HEK293T (cell line): Measurements from ENCODE around the gene C5AR1.
"Not testable (repeated sequence)": the region's sequence is repeated elsewhere in the genome, so short reads cannot be mapped to it uniquely, and the experiment has no call there.

Experiments used
- CTCF ChIA-PET: fragments of 350-600 bp; formaldehyde crosslinking; extraction: SDS; loops from one replicate; lab custom pipeline; 2021; ENCODE audit warnings: antibody characterized with exemption, inconsistent platforms; lab: Yijun Ruan, JAX
- POLR2A ChIA-PET: fragments of 350-600 bp; formaldehyde crosslinking; extraction: SDS; loops from one replicate; lab custom pipeline; 2020; ENCODE audit warnings: antibody characterized with exemption, inconsistent platforms; lab: Yijun Ruan, JAX
- DNase-seq: peaks from one replicate; pipeline ENCODE4 v3.0.0; 2012; ENCODE audit warnings: mixed read lengths; ENCODE audit errors: extremely low spot score
- ARNT ChIP-seq: fragments of 450-650 bp; IDR thresholded peaks from 2 replicates; pipeline ENCODE4 v1.6.1; 2017; ENCODE audit warnings: mild to moderate bottlenecking
- BHLHE40 ChIP-seq: fragments of 450-650 bp; IDR thresholded peaks from 2 replicates; pipeline ENCODE4 v1.6.1; 2016; ENCODE audit warnings: mild to moderate bottlenecking, moderate library complexity, borderline replicate concordance
- CTBP1 ChIP-seq: fragments of 450-650 bp; IDR thresholded peaks from 2 replicates; pipeline ENCODE4 v1.6.1; 2016; ENCODE audit warnings: borderline replicate concordance
- ELF4 ChIP-seq: fragments of 450-650 bp; IDR thresholded peaks from 2 replicates; pipeline ENCODE4 v1.6.1; 2017; ENCODE audit warnings: antibody characterized with exemption
- FOXA1 ChIP-seq: fragments of 450-650 bp; IDR thresholded peaks from 2 replicates; pipeline ENCODE4 v1.6.1; 2016; ENCODE audit warnings: mild to moderate bottlenecking
- FOXK2 ChIP-seq: fragments of 450-650 bp; IDR thresholded peaks from 2 replicates; pipeline ENCODE4 v1.6.1; 2016; ENCODE audit warnings: mild to moderate bottlenecking
- FOXM1 ChIP-seq: fragments of 450-650 bp; IDR thresholded peaks from 2 replicates; pipeline ENCODE4 v1.6.1; 2017; ENCODE audit warnings: mild to moderate bottlenecking, borderline replicate concordance
- HDGF ChIP-seq: fragments of 450-650 bp; IDR thresholded peaks from 2 replicates; pipeline ENCODE4 v1.6.1; 2017; ENCODE audit warnings: antibody characterized with exemption, borderline replicate concordance
- L3MBTL2 ChIP-seq: fragments of 450-650 bp; conservative IDR thresholded peaks from 2 replicates; pipeline ENCODE4 v1.6.1; 2016; ENCODE audit warnings: mild to moderate bottlenecking
- LEF1 ChIP-seq: fragments of 450-650 bp; IDR thresholded peaks from 2 replicates; pipeline ENCODE4 v1.6.1; 2017; ENCODE audit warnings: mild to moderate bottlenecking, borderline replicate concordance
- NFRKB ChIP-seq: fragments of 450-650 bp; IDR thresholded peaks from 2 replicates; pipeline ENCODE4 v1.6.1; 2016; ENCODE audit warnings: mild to moderate bottlenecking, moderate library complexity
- SP1 ChIP-seq: fragments of 450-650 bp; IDR thresholded peaks from 2 replicates; pipeline ENCODE4 v1.6.1; 2017
- SUZ12 ChIP-seq: fragments of 450-650 bp; IDR thresholded peaks from 2 replicates; pipeline ENCODE4 v1.6.1; 2016; ENCODE audit warnings: mild to moderate bottlenecking
- TARDBP ChIP-seq: fragments of 450-650 bp; IDR thresholded peaks from 2 replicates; pipeline ENCODE4 v1.6.1; 2016
- ZNF384 ChIP-seq: fragments of 450-650 bp; IDR thresholded peaks from 2 replicates; pipeline ENCODE4 v1.6.1; 2016
- TF ChIP-seq, protein P1 (sequence below): fragments of 450-650 bp; IDR thresholded peaks from 2 replicates; pipeline ENCODE4 v1.6.1; 2016

The C5AR1 gene

DNA sequence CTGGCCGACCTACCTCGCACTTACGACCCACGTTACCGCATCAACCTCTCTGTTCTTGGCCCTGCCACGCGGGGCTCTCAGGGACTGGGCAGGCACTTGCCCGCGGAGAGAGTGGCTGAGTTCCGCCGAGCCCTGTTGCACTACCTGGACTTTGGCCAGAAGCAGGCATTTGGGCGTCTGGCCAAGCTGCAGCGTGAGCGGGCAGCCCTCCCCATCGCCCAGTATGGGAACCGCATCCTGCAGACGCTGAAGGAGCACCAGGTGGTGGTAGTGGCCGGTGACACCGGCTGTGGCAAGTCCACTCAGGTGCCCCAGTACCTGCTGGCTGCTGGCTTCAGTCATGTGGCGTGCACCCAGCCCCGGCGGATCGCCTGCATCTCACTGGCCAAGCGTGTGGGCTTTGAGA lies 43.6 kb downstream of the C5AR1 start:
- DNase-seq: no peak
- TF ChIP-seq L3MBTL2 (no peak), FOXK2 (no peak)
- ChIA-PET POLR2A (no interaction called here), CTCF (interaction anchor here (0.5 kb wide), 1 partner anchor 9 kb away, joined by 3 read pairs; no protein-coding TSS in a partner anchor)

DNA sequence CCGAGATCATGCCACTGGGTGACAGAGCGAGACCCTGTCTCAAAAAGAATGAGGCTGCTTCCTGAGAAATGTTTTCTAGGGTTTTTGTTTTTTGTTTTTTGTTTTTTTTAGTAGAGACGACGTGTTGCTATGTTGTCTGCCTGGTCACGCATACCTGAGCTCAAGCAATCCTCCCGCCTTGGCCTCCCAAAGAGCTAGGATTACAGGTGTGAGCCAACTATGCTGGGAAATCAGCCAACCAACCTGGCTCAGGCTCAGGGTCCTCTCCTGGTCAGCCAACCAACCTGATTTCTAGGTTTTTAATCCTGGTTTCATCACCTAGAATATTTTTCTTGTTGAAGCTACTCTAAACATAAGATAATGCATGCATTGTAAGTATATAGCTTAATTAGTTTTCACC lies 47.2 kb downstream of the C5AR1 start:
- CTCF ChIA-PET: no interaction called here
- DNase-seq: no peak
- TF ChIP-seq SP1: no peak
- POLR2A ChIA-PET: interaction anchor here (1.1 kb wide), 1 partner anchor 8 kb away, joined by 3 read pairs; no protein-coding TSS in a partner anchor

DNA sequence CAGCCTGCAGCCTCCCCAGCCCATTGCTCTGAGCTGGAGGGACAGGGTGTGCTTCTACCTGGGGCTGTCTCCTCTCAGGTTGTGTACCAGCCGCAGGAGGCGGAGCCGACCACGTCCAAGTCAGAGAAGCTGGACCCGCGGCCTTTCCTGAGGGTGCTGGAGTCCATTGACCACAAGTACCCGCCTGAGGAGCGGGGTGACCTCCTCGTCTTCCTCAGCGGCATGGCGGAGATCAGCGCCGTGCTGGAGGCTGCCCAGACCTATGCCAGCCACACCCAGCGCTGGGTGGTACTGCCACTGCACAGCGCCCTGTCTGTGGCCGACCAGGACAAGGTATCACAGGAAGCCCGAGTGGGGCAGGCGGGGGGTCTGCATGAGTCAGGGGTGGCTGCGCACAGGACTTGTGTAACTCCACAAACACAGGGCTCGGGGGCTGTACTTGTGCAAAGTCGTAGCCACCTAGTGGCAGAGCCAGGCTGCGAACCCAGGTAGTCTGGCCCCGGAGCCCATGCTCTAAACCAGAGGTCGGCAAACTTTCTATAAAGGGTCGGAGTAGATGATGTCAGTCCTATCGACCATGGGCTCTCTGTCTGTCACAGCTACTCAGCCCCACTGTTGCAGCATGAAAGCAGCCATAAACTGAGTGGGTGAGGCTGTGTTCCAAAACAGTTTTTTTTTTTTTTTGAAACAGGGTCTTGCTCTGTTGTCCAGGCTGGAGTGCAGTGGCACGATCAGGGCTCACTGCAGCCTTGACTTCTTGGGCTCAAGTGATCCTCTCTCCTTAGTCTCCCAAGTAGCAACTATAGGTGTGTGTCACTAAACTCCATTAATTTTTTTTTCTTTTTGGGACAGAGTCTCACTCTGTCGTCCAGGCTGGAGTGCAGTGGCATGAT lies 48.4 kb downstream of the C5AR1 start:
- TF ChIP-seq L3MBTL2 (no peak), TARDBP (no peak)
- no peak for DNase-seq
- ChIA-PET CTCF (interaction anchor here (0.5 to 1.6 kb wide), 3 partner anchors 9 to 60 kb away, joined by 3 to 6 read pairs (median 5); partner anchors contain the start of gene DHX34), POLR2A (interaction anchor here (1.1 kb wide), 1 partner anchor 10 kb away, joined by 3 read pairs; no protein-coding TSS in a partner anchor)

DNA sequence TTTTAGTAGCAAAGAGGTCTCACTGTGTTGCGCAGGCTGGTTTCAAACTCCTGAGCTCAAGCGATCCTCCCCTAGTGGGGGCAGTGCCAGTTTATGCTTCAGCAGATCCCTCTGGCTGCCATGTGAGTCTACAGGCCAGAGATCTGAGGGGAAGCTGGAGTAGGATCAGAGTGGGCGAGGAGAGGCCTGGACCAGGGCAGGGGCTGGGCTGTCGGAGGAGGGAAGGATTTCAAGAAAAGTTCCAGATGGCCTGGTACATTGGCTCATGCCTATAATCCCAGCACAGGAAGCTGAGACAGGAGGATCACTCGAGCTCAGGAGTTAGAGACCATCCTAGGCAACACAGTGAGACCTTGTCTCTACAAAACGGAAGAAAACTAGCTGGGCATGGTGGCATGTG lies 49.3 kb downstream of the C5AR1 start:
- CTCF ChIA-PET: interaction anchor here (0.9 to 1.6 kb wide), 2 partner anchors 10 to 32 kb away, joined by 4 to 6 read pairs; partner anchors contain the start of gene DHX34
- POLR2A ChIA-PET: interaction anchor here (0.9 kb wide), 1 partner anchor 10 kb away, joined by 4 read pairs; the partner anchor contains the start of gene DHX34
- TF ChIP-seq FOXM1 (no peak), SP1 (no peak)
- no peak for DNase-seq

DNA sequence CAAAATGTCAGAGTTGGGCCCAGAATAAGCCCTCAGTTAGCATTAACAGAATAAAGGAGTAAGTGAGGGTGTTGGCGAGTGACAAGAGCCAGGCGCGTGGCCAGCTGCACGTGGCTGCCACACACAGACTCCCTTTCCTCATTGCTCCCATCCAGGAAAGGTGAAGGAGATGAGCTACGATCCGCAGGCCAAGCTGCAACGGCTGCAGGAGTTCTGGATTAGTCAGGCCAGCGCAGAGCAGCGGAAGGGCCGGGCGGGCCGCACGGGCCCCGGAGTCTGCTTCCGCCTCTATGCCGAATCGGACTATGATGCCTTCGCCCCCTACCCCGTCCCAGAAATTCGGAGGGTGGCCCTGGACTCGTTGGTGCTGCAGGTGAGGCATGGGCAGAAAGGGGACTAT lies 52.7 kb downstream of the C5AR1 start:
- no peak for TF ChIP-seq NFRKB
- TF ChIP-seq FOXA1: no peak
- no peak for TF ChIP-seq TARDBP
- no peak for TF ChIP-seq L3MBTL2
- no peak for TF ChIP-seq FOXM1
- no peak for TF ChIP-seq SUZ12
- TF ChIP-seq SP1: no peak
- no peak for TF ChIP-seq HDGF
- TF ChIP-seq ARNT: no peak
- no peak for TF ChIP-seq FOXK2
- TF ChIP-seq ZNF384: no peak
- no peak for TF ChIP-seq BHLHE40
- TF ChIP-seq LEF1: no peak
- TF ChIP-seq, protein P1, sequence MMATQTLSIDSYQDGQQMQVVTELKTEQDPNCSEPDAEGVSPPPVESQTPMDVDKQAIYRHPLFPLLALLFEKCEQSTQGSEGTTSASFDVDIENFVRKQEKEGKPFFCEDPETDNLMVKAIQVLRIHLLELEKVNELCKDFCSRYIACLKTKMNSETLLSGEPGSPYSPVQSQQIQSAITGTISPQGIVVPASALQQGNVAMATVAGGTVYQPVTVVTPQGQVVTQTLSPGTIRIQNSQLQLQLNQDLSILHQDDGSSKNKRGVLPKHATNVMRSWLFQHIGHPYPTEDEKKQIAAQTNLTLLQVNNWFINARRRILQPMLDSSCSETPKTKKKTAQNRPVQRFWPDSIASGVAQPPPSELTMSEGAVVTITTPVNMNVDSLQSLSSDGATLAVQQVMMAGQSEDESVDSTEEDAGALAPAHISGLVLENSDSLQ: no peak
- no peak for TF ChIP-seq CTBP1
- TF ChIP-seq ELF4: no peak
- ChIA-PET CTCF (interaction anchor here (0.7 to 1.0 kb wide), 2 partner anchors 9 to 17 kb away, joined by 3 read pairs; no protein-coding TSS in a partner anchor), POLR2A (interaction anchor here (0.9 kb wide), 1 partner anchor 12 kb away, joined by 3 read pairs; no protein-coding TSS in a partner anchor)
- DNase-seq: no peak

DNA sequence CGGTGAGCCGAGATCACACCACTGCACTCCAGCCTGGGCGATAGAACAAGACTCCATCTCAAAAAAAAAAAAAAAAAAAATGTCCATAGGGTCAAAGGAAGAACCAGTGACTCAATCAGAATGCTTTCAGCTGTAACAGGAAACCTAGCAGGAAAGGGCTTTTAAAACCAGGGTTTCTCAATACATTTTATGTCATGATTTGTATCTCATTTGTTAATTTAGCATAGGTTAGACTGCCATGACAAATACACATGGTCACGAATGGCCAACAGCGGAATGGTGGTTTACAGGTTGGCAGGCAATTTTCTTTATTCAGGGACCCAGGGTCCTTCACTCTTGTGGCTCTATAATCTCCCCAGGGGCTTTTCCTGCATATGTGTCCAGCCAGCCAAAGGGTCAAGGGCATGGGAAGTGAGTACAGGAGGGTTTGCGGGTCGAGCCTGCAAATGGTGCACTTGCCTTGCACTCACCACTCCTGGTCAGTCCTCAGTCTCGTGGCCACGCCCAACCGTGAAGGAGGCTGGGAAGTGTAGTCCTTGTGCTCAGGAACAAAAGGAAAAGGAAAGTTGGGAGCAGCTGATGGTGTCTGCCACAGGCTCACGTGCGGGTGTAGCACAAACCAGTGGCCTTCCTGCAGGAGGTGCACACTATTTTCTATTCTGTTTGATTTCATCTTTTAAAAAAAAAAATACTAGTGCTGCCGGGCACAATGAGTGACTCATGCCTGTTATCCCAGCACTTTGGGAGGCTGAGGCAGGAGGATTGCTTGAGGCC lies 54.3 kb downstream of the C5AR1 start:
- ChIA-PET CTCF (no interaction called here), POLR2A (no interaction called here)
- TF ChIP-seq CTBP1 (no peak), BHLHE40 (no peak), L3MBTL2 (no peak), ARNT (no peak), FOXA1 (no peak), NFRKB (no peak), ELF4 (no peak), HDGF (no peak), ZNF384 (no peak), TARDBP (no peak), SUZ12 (no peak), SP1 (no peak), FOXM1 (no peak), LEF1 (no peak), FOXK2 (no peak)
- TF ChIP-seq, protein P1: no peak
- no peak for DNase-seq

DNA sequence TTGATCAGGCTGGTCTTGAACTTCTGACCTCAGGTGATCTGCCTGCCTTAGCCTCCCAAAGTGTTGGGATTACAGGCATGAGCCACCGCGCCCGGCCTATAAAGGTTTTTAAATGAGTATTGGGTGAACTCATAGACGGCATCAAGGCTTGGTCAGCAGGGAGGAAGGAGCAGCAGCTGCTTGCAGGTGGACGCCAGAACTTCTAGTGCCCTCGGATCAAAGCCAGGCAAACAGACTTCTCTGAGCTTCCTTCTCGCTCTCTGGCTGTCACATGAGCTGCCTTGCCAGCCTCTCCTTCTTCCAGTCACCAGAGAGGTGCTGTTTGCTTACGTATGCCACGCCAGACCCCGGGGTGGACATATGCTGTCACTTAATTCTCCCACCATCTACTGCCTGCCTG lies 55.8 kb downstream of the C5AR1 start:
- DNase-seq, POLR2A ChIA-PET, CTCF ChIA-PET: not testable (repeated sequence)
